GM12878 (cell line): ENCODE data around the gene PLXDC1. TPM values are rescaled to one million over a fixed set of nuclear protein-coding genes. Genes with fewer than 3 reads are reported as not detected.

Experiments used
- ATAC-seq: fragments of 200-7000 bp; cut with Tn5 transposase; 3 replicates; pipeline ENCODE4 v1.9.1; 2020; ENCODE audit warnings: mild to moderate bottlenecking, moderate library complexity
- BruUV-seq: library from RNA; stranded (reverse); fragments of 400-500 nt; replicated peaks from 2 replicates; lab custom pipeline; 2021; lab: Mats Ljungman, UMichigan
- CTCF ChIA-PET: fragments of 300-600 bp; sonication (Branson Sonifier 250); formaldehyde crosslinking; extraction: SDS; loops from one replicate; lab custom pipeline; 2021; ENCODE audit warnings: inconsistent platforms; lab: Yijun Ruan, JAX
- POLR2A ChIA-PET: fragments of 350-600 bp; formaldehyde crosslinking; extraction: SDS; loops from one replicate; lab custom pipeline; 2021; ENCODE audit warnings: inconsistent platforms; lab: Charles Lee
- RAD21 ChIA-PET: fragments of 300-600 bp; sonication (Branson Sonifier 250); formaldehyde crosslinking; loops from one replicate; lab custom pipeline; 2023; ENCODE audit warnings: antibody characterized with exemption; ENCODE audit not compliant: unreplicated experiment; lab: Charles Lee
- SMC1A ChIA-PET: fragments of 300-600 bp; sonication (Branson Sonifier 250); formaldehyde crosslinking; loops from one replicate; lab custom pipeline; 2023; ENCODE audit not compliant: unreplicated experiment, uncharacterized antibody; lab: Charles Lee
- DNase-seq: peaks from one replicate; pipeline ENCODE4 v3.0.0-alpha.2; 2011; ENCODE audit warnings: low read depth, low spot score
- FAIRE-seq: peaks from 3 replicates; lab custom pipeline; 2011; peaks lifted over from hg19 to GRCh38; lab: Jason Lieb, UNC
- H2AFZ ChIP-seq: 2 replicates; pipeline ENCODE4 v1.6.0; 2011; ENCODE audit warnings: low read depth, low read length, control low read depth; ENCODE audit not compliant: control insufficient read depth
- H3K27ac ChIP-seq: 2 replicates; pipeline ENCODE4 v1.5.1; 2011; ENCODE audit warnings: control low read depth; ENCODE audit not compliant: control insufficient read depth, insufficient read depth
- H3K27me3 ChIP-seq, 2 experiments: replicated peaks in 1 of 2; 2 replicates each; pipeline versions ENCODE4 v1.6.0 to v1.6.1; 2011; ENCODE audit warnings: low read length in 1 of 2; ENCODE audit not compliant: control insufficient read depth in 2 of 2, insufficient read depth in 2 of 2
- H3K36me3 ChIP-seq, 2 experiments: 2 replicates each; pipeline ENCODE4 v1.5.1; 2011; ENCODE audit warnings: low read length in 1 of 2; ENCODE audit not compliant: control insufficient read depth in 2 of 2, insufficient read depth in 2 of 2
- H3K4me1 ChIP-seq: 2 replicates; pipeline ENCODE4 v1.6.1; 2011; ENCODE audit warnings: mild to moderate bottlenecking, low read length, moderate library complexity, mixed read lengths; ENCODE audit not compliant: control insufficient read depth, insufficient read depth
- H3K4me2 ChIP-seq: 2 replicates; pipeline ENCODE4 v1.6.0; 2011; ENCODE audit warnings: control low read depth; ENCODE audit not compliant: control insufficient read depth, insufficient read depth
- H3K4me3 ChIP-seq: fragments of 200-600 bp; sonication (generic); 2 replicates; pipeline ENCODE4 v1.5.1; 2016
- H3K79me2 ChIP-seq: 2 replicates; pipeline ENCODE4 v1.6.0; 2011; ENCODE audit warnings: low read length; ENCODE audit not compliant: control insufficient read depth, insufficient read depth
- H3K9ac ChIP-seq: 2 replicates; pipeline ENCODE4 v1.8.0; 2011; ENCODE audit warnings: low read length, control low read depth, mixed read lengths; ENCODE audit not compliant: control insufficient read depth, insufficient read depth
- H3K9me3 ChIP-seq: replicated peaks from 3 replicates; pipeline ENCODE4 v1.5.1; 2011; ENCODE audit warnings: mild to moderate bottlenecking, low read length; ENCODE audit not compliant: control insufficient read depth, insufficient read depth
- H4K20me1 ChIP-seq: 2 replicates; pipeline ENCODE4 v1.6.0; 2011; ENCODE audit not compliant: control insufficient read depth, insufficient read depth
- ATF3 ChIP-seq: IDR thresholded peaks from 2 replicates; pipeline ENCODE4 v1.6.1; 2011; ENCODE audit warnings: low read depth, mild to moderate bottlenecking, low read length, moderate library complexity, borderline replicate concordance; ENCODE audit errors: extremely low read depth
- BRCA1 ChIP-seq: IDR thresholded peaks from 2 replicates; pipeline ENCODE4 v1.6.1; 2011; ENCODE audit warnings: low read depth, low read length, improper control_type of control experiment
- CHD1 ChIP-seq: IDR thresholded peaks from 2 replicates; pipeline ENCODE4 v1.6.1; 2012; ENCODE audit warnings: low read depth, low read length, improper control_type of control experiment
- CUX1 ChIP-seq: IDR thresholded peaks from 2 replicates; pipeline ENCODE4 v1.6.1; 2012; ENCODE audit warnings: improper control_type of control experiment, low read depth, low read length; ENCODE audit not compliant: insufficient replicate concordance
- GABPA ChIP-seq: IDR thresholded peaks from 2 replicates; pipeline ENCODE4 v1.6.1; 2014; ENCODE audit warnings: antibody characterized with exemption, low read depth, mild to moderate bottlenecking, inconsistent platforms
- KLF5 ChIP-seq: fragments of 450-650 bp; IDR thresholded peaks from 2 replicates; pipeline ENCODE4 v1.6.1; 2014; ENCODE audit warnings: mild to moderate bottlenecking; ENCODE audit not compliant: partially characterized antibody
- RELA ChIP-seq: fragments of 450-650 bp; IDR thresholded peaks from 2 replicates; pipeline ENCODE4 v1.8.0; 2014; ENCODE audit warnings: borderline replicate concordance; ENCODE audit not compliant: partially characterized antibody
- TAF1 ChIP-seq: IDR thresholded peaks from 2 replicates; pipeline ENCODE4 v1.6.1; 2011; ENCODE audit warnings: mild to moderate bottlenecking, low read depth, low read length, borderline replicate concordance
- TCF3 ChIP-seq: IDR thresholded peaks from 2 replicates; pipeline ENCODE4 v1.6.1; 2012; ENCODE audit warnings: low read depth, mild to moderate bottlenecking, low read length, borderline replicate concordance; ENCODE audit not compliant: insufficient read depth
- TCF7 ChIP-seq: IDR thresholded peaks from 2 replicates; pipeline ENCODE4 v1.6.1; 2014; ENCODE audit warnings: antibody characterized with exemption, borderline replicate concordance
- ZNF24 ChIP-seq: fragments of 450-650 bp; IDR thresholded peaks from 2 replicates; pipeline ENCODE4 v1.6.1; 2017; ENCODE audit warnings: antibody characterized with exemption, mild to moderate bottlenecking
- WGBS: methylation state at CpG from one replicate; pipeline ENCODE4 v1.1.6; 2016; ENCODE audit warnings: low lambda C conversion rate; ENCODE audit not compliant: insufficient replicate concordance, insufficient coverage; ENCODE audit errors: missing lambda C conversion rate; 5-methylcytosine and 5-hydroxymethylcytosine counted together
- in situ Hi-C: fragments of 300-500 bp; cut with MboI; formaldehyde crosslinking; loops from 9 replicates; pipeline ENCODE4 v1.14.3; 2018; ENCODE audit warnings: mixed read lengths
- intact Hi-C: fragments of 100-400 bp; cut with micrococcal nuclease; formaldehyde crosslinking; loops from one replicate; pipeline ENCODE4 v1.14.2; 2022; ENCODE audit not compliant: unreplicated experiment
- polyA plus RNA-seq, 11 experiments: library from polyadenylated mRNA; depleted of rRNA in 4 of 11; unstranded in 6 of 11; stranded (reverse) in 5 of 11; fragments of >200 nt; fragmentation: Nextera tagmentation in 4 of 11; fragmentation: Illumina TruSeq in 1 of 11; extraction: Ambion mirVana in 4 of 11; extraction: Trizol in 1 of 11; gene quantifications; 1 replicate in 1 of 11; 2 replicates in 10 of 11; pipeline versions ENCODE4 v1.2.1 to v1.2.3, GENCODE V29; 2011 to 2016; ENCODE audit warnings: inconsistent platforms in 2 of 11, missing spikeins in 2 of 11, low read depth in 1 of 11
- total RNA-seq, 4 experiments: library from RNA; depleted of rRNA in 3 of 4; stranded (reverse); fragments of >200 nt in 3 of 4; fragmentation: Illumina TruSeq in 1 of 4; extraction: Trizol in 1 of 4; gene quantifications; 2 replicates each; pipeline versions ENCODE4 v1.2.1 to v1.2.3, GENCODE V29; 2013 to 2021
- TF ChIP-seq, protein P1 (sequence below): fragments of 450-650 bp; IDR thresholded peaks from 2 replicates; pipeline ENCODE4 v1.6.1; 2016; ENCODE audit warnings: mild to moderate bottlenecking
- TF ChIP-seq, protein P2 (sequence below): fragments of 450-650 bp; formaldehyde crosslinking; IDR thresholded peaks from 2 replicates; pipeline ENCODE4 v1.4.0; 2020; ENCODE audit warnings: mild to moderate bottlenecking, moderate library complexity

PLXDC1 gene
- total and polyA plus RNA-seq, 10 of the 15 experiments (the other 5 are each of a cell fraction or from before 2014, with no cell fraction given), result 0.03 to 0.30 (median 0.22) TPM; not detected in 7

- TF ChIP-seq CUX1, result no peak
- no peak for TF ChIP-seq TCF3
- no peak for TF ChIP-seq RELA
Observed at GRCh38 chr17:39107155-39107554, 44.3 kb downstream of the PLXDC1 start (continued).

DNA sequence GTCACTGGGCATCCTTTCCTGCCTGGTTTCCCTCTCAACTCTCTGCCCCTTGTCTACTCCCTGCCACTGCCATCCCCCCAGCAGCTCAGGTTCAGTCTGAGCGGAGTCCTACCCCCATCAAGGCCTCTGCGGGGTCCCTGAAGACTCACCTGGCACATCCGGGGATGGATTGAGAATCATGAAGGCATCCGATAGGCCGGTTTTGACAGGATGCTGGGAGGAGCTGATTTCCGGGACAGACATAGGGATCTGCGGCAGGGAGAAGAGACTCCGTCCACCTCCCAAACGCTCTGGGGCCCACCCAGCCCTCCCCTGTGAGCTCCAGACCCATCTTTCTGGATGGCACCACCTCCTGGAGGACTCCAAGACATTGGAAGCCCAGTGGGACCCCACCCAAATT is 45.7 kb downstream of the PLXDC1 start:
- WGBS, result 64% methylated on average over 7 of the region's 9 CpGs
- Histone ChIP-seq H2AFZ (no peak overlapping the region), H3K27me3 (peaks cover 0 to 1% of the 10 kb centered on the region in 2 experiments; a peak in 3 of 4 replicates), H3K4me1 (no peaks in the 10 kb centered on the region), H3K4me3 (no peak overlapping the region), H3K9ac (no peak overlapping the region), H4K20me1 (no peaks in the 10 kb centered on the region), H3K9me3 (no peaks in the 10 kb centered on the region), H3K4me2 (no peak overlapping the region), H3K79me2 (no peaks in the 10 kb centered on the region), H3K27ac (no peak overlapping the region), H3K36me3 (no peaks in the 10 kb centered on the region)
- in situ Hi-C loops, result no loop called here
- intact Hi-C loops, result no loop called here
- CTCF ChIA-PET, result interaction anchor here (0.6 to 1.5 kb wide), 2 partner anchors 13 to 48 kb away, joined by 3 to 4 read pairs; no protein-coding TSS in a partner anchor
- BruUV-seq, result no TSS peak
- POLR2A ChIA-PET, result no interaction called here
- ATAC-seq (no peak), FAIRE-seq (no peak), DNase-seq (no peak)
- SMC1A ChIA-PET, result no interaction called here
- RAD21 ChIA-PET, result no interaction called here
- TF ChIP-seq TAF1, result no peak
- TF ChIP-seq TCF7, result no peak
- no peak for TF ChIP-seq TCF3
- no peak for TF ChIP-seq GABPA
- no peak for TF ChIP-seq ZNF24
- TF ChIP-seq KLF5, result no peak
- no peak for TF ChIP-seq CHD1
- no peak for TF ChIP-seq ATF3
- TF ChIP-seq BRCA1, result no peak
- TF ChIP-seq, protein P1, sequence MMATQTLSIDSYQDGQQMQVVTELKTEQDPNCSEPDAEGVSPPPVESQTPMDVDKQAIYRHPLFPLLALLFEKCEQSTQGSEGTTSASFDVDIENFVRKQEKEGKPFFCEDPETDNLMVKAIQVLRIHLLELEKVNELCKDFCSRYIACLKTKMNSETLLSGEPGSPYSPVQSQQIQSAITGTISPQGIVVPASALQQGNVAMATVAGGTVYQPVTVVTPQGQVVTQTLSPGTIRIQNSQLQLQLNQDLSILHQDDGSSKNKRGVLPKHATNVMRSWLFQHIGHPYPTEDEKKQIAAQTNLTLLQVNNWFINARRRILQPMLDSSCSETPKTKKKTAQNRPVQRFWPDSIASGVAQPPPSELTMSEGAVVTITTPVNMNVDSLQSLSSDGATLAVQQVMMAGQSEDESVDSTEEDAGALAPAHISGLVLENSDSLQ, result no peak
- TF ChIP-seq, protein P2, sequence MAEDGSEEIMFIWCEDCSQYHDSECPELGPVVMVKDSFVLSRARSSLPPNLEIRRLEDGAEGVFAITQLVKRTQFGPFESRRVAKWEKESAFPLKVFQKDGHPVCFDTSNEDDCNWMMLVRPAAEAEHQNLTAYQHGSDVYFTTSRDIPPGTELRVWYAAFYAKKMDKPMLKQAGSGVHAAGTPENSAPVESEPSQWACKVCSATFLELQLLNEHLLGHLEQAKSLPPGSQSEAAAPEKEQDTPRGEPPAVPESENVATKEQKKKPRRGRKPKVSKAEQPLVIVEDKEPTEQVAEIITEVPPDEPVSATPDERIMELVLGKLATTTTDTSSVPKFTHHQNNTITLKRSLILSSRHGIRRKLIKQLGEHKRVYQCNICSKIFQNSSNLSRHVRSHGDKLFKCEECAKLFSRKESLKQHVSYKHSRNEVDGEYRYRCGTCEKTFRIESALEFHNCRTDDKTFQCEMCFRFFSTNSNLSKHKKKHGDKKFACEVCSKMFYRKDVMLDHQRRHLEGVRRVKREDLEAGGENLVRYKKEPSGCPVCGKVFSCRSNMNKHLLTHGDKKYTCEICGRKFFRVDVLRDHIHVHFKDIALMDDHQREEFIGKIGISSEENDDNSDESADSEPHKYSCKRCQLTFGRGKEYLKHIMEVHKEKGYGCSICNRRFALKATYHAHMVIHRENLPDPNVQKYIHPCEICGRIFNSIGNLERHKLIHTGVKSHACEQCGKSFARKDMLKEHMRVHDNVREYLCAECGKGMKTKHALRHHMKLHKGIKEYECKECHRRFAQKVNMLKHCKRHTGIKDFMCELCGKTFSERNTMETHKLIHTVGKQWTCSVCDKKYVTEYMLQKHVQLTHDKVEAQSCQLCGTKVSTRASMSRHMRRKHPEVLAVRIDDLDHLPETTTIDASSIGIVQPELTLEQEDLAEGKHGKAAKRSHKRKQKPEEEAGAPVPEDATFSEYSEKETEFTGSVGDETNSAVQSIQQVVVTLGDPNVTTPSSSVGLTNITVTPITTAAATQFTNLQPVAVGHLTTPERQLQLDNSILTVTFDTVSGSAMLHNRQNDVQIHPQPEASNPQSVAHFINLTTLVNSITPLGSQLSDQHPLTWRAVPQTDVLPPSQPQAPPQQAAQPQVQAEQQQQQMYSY, result no peak
